ENCODE results near the gene HSD17B8.

HSD17B8 gene

DNA sequence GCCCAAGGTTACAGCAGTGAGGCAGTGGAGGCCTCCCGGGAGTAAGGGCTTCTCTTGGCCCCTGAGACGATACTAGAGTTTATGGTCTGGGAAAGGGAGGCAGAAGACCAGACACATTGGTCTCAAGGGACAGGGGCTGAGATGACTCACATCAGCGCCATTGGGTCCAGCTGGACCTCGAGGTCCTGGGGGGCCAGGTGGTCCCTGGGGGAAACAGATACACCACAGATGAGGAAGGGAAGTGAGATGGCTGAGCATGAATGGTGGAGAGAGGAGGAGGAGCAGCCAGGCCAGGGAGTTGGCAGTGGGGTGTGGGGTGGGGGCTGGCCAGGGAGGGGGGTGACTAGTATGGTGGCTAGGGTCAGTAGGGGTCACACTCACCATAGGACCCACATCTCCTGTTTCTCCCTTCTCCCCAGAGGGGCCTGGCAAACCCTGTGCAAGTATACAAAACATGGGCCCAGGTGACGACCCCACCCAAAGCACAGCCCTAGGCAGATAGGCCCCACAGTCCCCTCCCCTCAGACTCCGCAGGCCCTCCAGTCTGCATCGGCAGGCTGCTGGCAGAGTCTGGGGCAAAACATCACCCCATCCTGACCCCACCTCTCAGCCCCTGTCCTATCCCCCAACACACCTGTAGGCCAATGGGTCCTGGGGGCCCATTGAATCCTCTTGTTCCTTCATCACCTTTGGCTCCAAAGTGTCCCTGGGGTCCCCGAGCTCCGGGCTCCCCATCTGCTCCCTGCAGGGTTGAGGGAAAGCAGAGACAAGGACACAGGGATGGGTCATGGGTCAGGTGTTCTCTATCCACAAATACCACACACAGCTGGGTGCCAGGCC, 34.1 kb upstream of the HSD17B8 start:
- Histone ChIP-seq H3K4me2 (ENCODE audit: low read length) (peak overlapping the region; percentile 6; the same call in 1 of the 2 replicates), H3K4me1 (ENCODE audit: low read length) (peaks cover 17% of the 10 kb centered on the region), H3K9me3 (ENCODE audit: insufficient read depth, low read length) (no peaks in the 10 kb centered on the region), H3K4me3 (ENCODE audit: low read length) (no peak overlapping the region), H3K36me3 (replicated peaks; ENCODE audit: low read depth, low read length) (no peaks in the 10 kb centered on the region), H3K27me3 (ENCODE audit: low read depth, low read length) (no peaks in the 10 kb centered on the region), H3K9ac (ENCODE audit: low read length) (no peak overlapping the region), H3K79me2 (ENCODE audit: low read length) (no peaks in the 10 kb centered on the region), H3K27ac (ENCODE audit: low read length) (no peak overlapping the region), H4K20me1 (ENCODE audit: insufficient read depth, low read length) (no peaks in the 10 kb centered on the region), H2AFZ (ENCODE audit: low read depth, low read length) (no peak overlapping the region)
- TF ChIP-seq, protein P1, sequence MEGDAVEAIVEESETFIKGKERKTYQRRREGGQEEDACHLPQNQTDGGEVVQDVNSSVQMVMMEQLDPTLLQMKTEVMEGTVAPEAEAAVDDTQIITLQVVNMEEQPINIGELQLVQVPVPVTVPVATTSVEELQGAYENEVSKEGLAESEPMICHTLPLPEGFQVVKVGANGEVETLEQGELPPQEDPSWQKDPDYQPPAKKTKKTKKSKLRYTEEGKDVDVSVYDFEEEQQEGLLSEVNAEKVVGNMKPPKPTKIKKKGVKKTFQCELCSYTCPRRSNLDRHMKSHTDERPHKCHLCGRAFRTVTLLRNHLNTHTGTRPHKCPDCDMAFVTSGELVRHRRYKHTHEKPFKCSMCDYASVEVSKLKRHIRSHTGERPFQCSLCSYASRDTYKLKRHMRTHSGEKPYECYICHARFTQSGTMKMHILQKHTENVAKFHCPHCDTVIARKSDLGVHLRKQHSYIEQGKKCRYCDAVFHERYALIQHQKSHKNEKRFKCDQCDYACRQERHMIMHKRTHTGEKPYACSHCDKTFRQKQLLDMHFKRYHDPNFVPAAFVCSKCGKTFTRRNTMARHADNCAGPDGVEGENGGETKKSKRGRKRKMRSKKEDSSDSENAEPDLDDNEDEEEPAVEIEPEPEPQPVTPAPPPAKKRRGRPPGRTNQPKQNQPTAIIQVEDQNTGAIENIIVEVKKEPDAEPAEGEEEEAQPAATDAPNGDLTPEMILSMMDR (IDR thresholded peaks at IDR 0.05; ENCODE audit: low read depth, low read length): no peak
- no peak for TF ChIP-seq EZH2phosphoT487 (IDR thresholded peaks at IDR 0.05; ENCODE audit: low read depth)

DNA sequence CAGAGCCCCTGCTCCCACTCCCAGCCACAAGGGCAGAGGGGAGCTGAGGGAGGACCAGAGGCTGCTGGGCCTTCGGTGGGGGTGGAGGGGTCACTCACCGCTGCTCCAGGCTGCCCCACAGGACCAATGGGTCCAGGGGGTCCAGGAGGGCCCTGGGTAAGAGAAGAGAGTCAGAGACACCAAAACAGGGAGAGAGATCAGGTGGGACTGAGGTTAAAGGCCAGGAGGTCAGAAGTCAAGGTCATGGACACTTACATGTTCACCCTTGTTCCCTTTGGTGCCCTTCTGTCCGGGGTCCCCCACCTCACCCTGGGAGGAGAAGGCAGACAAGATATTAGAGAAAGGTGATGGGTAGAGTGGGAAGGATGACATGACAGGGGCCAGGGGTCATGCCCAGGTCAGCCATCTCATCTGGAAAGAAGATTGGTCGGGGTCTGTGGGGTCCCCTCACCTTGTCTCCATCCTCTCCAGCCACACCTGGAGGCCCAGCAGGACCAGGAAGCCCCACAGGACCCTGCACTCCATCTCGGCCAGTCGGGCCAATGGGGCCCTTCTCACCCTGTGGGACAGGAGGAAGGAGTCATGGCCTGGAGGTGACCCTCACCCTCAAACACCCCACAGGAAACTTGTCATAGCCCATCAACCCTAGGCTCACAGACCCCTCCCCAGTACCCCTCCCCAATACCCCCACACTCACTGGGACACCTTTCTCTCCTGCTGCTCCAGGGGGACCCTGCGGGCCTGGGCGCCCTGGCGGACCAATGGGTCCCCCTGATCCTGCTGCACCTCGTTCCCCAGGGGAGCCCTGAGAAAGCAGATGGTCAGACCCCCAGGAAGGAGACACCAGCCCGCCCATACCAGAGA, 33.2 kb upstream of the HSD17B8 start:
- H3K4me2 ChIP-seq (ENCODE audit: low read length): no peak overlapping the region
- no peaks in the 10 kb centered on the region for H3K36me3 ChIP-seq (replicated peaks; ENCODE audit: low read depth, low read length)
- no peak overlapping the region for H2AFZ ChIP-seq (ENCODE audit: low read depth, low read length)
- no peaks in the 10 kb centered on the region for H3K27me3 ChIP-seq (ENCODE audit: low read depth, low read length)
- H3K9me3 ChIP-seq (ENCODE audit: insufficient read depth, low read length): no peaks in the 10 kb centered on the region
- no peak overlapping the region for H3K4me3 ChIP-seq (ENCODE audit: low read length)
- peaks cover 17% of the 10 kb centered on the region for H3K4me1 ChIP-seq (ENCODE audit: low read length)
- no peak overlapping the region for H3K9ac ChIP-seq (ENCODE audit: low read length)
- H3K27ac ChIP-seq (ENCODE audit: low read length): no peak overlapping the region
- no peaks in the 10 kb centered on the region for H3K79me2 ChIP-seq (ENCODE audit: low read length)
- H4K20me1 ChIP-seq (ENCODE audit: insufficient read depth, low read length): no peaks in the 10 kb centered on the region
- TF ChIP-seq, protein P1 (IDR thresholded peaks at IDR 0.05; ENCODE audit: low read depth, low read length): no peak
- no peak for TF ChIP-seq EZH2phosphoT487 (IDR thresholded peaks at IDR 0.05; ENCODE audit: low read depth)

DNA sequence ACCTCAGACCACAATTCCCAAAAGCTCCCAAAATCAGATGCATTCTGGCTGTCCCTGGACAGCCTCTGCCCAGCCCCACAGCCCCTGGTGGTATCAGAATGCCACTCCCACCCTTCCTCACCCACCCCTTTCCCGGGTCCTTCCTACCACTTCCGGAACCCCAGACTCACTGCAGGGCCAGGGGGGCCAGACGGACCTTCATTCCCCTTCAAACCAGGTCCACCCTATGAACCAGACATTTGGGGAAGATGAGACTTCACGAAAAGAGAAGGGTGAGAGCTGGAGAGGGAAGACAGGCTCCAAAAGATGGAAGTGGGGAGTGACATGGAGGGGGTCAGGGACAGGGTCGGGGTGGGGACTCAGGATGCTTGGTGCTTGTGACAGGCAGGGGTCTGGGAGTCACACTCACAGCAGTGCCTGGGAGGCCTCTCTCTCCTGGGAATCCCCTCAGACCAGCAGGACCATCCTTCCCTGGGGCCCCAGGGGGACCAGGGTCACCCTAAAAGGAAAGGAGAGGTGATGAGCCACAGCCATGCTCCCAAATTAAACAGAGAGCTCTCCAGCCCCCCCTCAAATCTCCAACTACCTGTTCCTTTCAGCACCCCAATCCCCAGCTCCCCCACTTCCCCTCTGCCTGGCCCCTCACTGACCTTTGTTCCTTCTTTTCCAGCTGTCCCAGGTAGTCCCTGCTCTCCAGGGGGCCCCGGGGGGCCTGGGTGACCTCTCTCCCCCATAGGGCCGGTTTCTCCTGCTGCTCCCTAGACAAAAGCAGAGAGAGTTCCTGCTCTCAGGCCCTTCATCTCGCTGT, 32.4 kb upstream of the HSD17B8 start:
- peak overlapping the region; percentile 32 for H3K4me2 ChIP-seq (ENCODE audit: low read length)
- H2AFZ ChIP-seq (ENCODE audit: low read depth, low read length): peak overlapping the region; percentile 74; the same call in 1 of the 2 replicates
- no peak overlapping the region for H3K27ac ChIP-seq (ENCODE audit: low read length)
- H3K27me3 ChIP-seq (ENCODE audit: low read depth, low read length): no peaks in the 10 kb centered on the region
- H3K4me1 ChIP-seq (ENCODE audit: low read length): peaks cover 17% of the 10 kb centered on the region
- H3K9ac ChIP-seq (ENCODE audit: low read length): no peak overlapping the region
- H3K36me3 ChIP-seq (replicated peaks; ENCODE audit: low read depth, low read length): no peaks in the 10 kb centered on the region
- H3K9me3 ChIP-seq (ENCODE audit: insufficient read depth, low read length): no peaks in the 10 kb centered on the region
- H4K20me1 ChIP-seq (ENCODE audit: insufficient read depth, low read length): no peaks in the 10 kb centered on the region
- no peak for TF ChIP-seq EZH2phosphoT487 (IDR thresholded peaks at IDR 0.05; ENCODE audit: low read depth)
- TF ChIP-seq, protein P1 (IDR thresholded peaks at IDR 0.05; ENCODE audit: low read depth, low read length): no peak
- 0 out of 2 replicates have a peak overlapping the region, but pooled peaks have one; percentile 21 for H3K4me3 ChIP-seq (ENCODE audit: low read length)
- H3K79me2 ChIP-seq (ENCODE audit: low read length): no peaks in the 10 kb centered on the region
